Measurements from ENCODE around the gene CDIPT.

DNA sequence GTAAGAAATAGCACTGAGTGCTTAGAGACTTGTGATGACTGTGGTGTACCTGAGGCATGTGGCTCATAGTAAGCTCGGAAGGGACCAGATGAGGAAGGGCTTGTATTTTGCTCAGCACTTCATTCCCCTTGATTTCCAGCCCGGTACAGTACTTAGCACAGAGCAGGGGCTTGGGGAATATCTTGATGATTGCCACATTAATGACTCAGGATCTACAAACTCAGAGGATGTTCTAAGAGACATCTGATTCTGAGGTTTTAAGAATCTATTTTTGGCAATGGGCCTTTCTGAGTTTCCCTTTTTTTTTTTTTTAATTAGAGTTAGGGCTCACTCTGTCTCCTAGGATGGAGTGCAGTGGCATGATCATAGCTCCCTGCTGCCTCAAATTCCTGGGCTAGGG, 46.4 kb upstream of the CDIPT start:
- TF ChIP-seq, protein P1, sequence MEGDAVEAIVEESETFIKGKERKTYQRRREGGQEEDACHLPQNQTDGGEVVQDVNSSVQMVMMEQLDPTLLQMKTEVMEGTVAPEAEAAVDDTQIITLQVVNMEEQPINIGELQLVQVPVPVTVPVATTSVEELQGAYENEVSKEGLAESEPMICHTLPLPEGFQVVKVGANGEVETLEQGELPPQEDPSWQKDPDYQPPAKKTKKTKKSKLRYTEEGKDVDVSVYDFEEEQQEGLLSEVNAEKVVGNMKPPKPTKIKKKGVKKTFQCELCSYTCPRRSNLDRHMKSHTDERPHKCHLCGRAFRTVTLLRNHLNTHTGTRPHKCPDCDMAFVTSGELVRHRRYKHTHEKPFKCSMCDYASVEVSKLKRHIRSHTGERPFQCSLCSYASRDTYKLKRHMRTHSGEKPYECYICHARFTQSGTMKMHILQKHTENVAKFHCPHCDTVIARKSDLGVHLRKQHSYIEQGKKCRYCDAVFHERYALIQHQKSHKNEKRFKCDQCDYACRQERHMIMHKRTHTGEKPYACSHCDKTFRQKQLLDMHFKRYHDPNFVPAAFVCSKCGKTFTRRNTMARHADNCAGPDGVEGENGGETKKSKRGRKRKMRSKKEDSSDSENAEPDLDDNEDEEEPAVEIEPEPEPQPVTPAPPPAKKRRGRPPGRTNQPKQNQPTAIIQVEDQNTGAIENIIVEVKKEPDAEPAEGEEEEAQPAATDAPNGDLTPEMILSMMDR (IDR thresholded peaks at IDR 0.05): no peak
- no peak for TF ChIP-seq POLR2A (IDR thresholded peaks at IDR 0.05)

All from heart left ventricle (tissue), 13 donors.